Lung (tissue), 12 donors: Measurements from ENCODE around the gene P2RX1. TPM values are rescaled to one million over a fixed set of nuclear protein-coding genes. Genes with fewer than 3 reads are reported as not detected.

Source experiments
- ATAC-seq: fragments of 200-7000 bp; cut with Tn5 transposase; one replicate; pipeline ENCODE4 v1.9.1; 2020; ENCODE audit warnings: moderate number of reproducible peaks; ENCODE audit not compliant: insufficient read depth, low FRiP score
- DNase-seq, 3 donors: peaks; one replicate each; pipeline ENCODE4 v3.0.0-alpha.2; 2013 to 2017
- H3K27ac ChIP-seq, 2 donors: one replicate each; pipeline ENCODE4 v1.5.1; 2013; ENCODE audit warnings: mild to moderate bottlenecking in 2 of 2, moderate library complexity in 2 of 2, control low read depth in 1 of 2, inconsistent platforms in 1 of 2, low read depth in 1 of 2, low read length in 1 of 2
- H3K27me3 ChIP-seq, 3 donors: one replicate each; pipeline ENCODE4 v1.5.1; 2013; ENCODE audit warnings: low read length in 2 of 3; ENCODE audit not compliant: control insufficient read depth in 3 of 3, insufficient read depth in 3 of 3
- H3K36me3 ChIP-seq, 4 donors: one replicate each; pipeline ENCODE4 v1.5.1; 2013; ENCODE audit warnings: low read length in 4 of 4, mild to moderate bottlenecking in 1 of 4, moderate library complexity in 1 of 4; ENCODE audit not compliant: control insufficient read depth in 4 of 4, insufficient read depth in 4 of 4
- H3K4me1 ChIP-seq, 5 donors: one replicate each; pipeline ENCODE4 v1.5.1; 2013; ENCODE audit warnings: low read length in 5 of 5, mild to moderate bottlenecking in 2 of 5, moderate library complexity in 1 of 5; ENCODE audit not compliant: control insufficient read depth in 5 of 5, insufficient read depth in 5 of 5
- H3K4me3 ChIP-seq: one replicate; pipeline ENCODE4 v1.5.1; 2013; ENCODE audit warnings: mild to moderate bottlenecking, control low read depth, moderate library complexity
- H3K9ac ChIP-seq, 2 donors: one replicate each; pipeline ENCODE4 v1.5.1; 2013; ENCODE audit warnings: low read length in 2 of 2, control low read depth in 1 of 2; ENCODE audit not compliant: insufficient read depth in 1 of 2
- H3K9me3 ChIP-seq, 4 donors: one replicate each; pipeline ENCODE4 v1.5.1; 2013; ENCODE audit warnings: low read length in 3 of 4, mild to moderate bottlenecking in 1 of 4, moderate library complexity in 1 of 4; ENCODE audit not compliant: control insufficient read depth in 4 of 4, insufficient read depth in 3 of 4
- WGBS, 2 donors: extraction: QIAGEN DNeasy Blood & Tissue Kit; methylation state at CpG; one replicate each; pipeline ENCODE4 v1.1.7; 2013; 5-methylcytosine and 5-hydroxymethylcytosine counted together
- polyA plus RNA-seq, 2 donors: library from polyadenylated mRNA; stranded (reverse); fragments of 200-250 nt; gene quantifications; one replicate each; pipeline ENCODE4 v1.2.1, GENCODE V29; 2013
- total RNA-seq, 2 donors: library from RNA; depleted of rRNA in 1 of 2; stranded (reverse); fragments of >200 nt in 1 of 2; gene quantifications; one replicate each; pipeline ENCODE4 v1.2.1, GENCODE V29; 2014 to 2021
- TF ChIP-seq, protein P1 (sequence below): IDR thresholded peaks from 2 replicates; pipeline ENCODE4 v1.5.1; 2012; ENCODE audit warnings: mild to moderate bottlenecking; ENCODE audit errors: control extremely low read depth, extremely low read depth
- donor health status: control.
- donor health status: control.
- donor health status: Bipolar disorder and iron deficiency.
- donor health status: healthy.
- donor health status: DM: yes; HTN: yes; CAD: no.

Gene P2RX1
- total and polyA plus RNA-seq, 4 donors, result 4.6 to 16.4 (median 10.5) TPM

DNA sequence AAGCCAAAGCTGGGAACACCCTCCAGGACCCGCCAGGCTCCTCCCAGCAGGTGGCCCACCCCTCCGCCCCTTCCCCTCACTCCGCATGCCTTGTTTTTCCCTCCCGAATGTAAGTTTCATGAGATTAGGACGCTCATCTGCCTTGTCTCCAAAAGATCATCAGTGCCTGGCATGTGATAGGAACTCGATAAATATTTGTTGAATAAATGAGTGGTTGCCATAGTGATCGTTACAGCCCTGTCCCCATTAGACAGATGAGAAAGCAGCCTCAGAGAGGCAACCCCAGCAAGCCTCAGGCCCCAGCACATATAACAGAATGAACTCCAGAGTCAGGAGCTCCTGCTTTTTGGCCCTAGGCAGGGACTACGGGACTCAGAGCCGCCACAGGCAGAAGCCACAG lies 28.5 kb downstream of the P2RX1 start:
- peaks cover 0 to 6% (median 3%) of the 10 kb centered on the region in 4 donors for H3K36me3 ChIP-seq
- 69 to 78% methylated on average over 9 of the region's 9 CpGs for WGBS, 2 donors
- no peak overlapping the region for H3K9ac ChIP-seq
- TF ChIP-seq, protein P1, sequence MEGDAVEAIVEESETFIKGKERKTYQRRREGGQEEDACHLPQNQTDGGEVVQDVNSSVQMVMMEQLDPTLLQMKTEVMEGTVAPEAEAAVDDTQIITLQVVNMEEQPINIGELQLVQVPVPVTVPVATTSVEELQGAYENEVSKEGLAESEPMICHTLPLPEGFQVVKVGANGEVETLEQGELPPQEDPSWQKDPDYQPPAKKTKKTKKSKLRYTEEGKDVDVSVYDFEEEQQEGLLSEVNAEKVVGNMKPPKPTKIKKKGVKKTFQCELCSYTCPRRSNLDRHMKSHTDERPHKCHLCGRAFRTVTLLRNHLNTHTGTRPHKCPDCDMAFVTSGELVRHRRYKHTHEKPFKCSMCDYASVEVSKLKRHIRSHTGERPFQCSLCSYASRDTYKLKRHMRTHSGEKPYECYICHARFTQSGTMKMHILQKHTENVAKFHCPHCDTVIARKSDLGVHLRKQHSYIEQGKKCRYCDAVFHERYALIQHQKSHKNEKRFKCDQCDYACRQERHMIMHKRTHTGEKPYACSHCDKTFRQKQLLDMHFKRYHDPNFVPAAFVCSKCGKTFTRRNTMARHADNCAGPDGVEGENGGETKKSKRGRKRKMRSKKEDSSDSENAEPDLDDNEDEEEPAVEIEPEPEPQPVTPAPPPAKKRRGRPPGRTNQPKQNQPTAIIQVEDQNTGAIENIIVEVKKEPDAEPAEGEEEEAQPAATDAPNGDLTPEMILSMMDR, result no peak
- peak overlapping the region; percentile 36 to 40 for H3K27ac ChIP-seq
- H3K4me3 ChIP-seq, result no peak overlapping the region
- DNase-seq, result no peak
- no peaks in the 10 kb centered on the region for H3K27me3 ChIP-seq
- no peak for ATAC-seq
- no peaks in the 10 kb centered on the region for H3K9me3 ChIP-seq
- peaks cover 0 to 33% (median 13%) of the 10 kb centered on the region in 5 donors for H3K4me1 ChIP-seq

DNA sequence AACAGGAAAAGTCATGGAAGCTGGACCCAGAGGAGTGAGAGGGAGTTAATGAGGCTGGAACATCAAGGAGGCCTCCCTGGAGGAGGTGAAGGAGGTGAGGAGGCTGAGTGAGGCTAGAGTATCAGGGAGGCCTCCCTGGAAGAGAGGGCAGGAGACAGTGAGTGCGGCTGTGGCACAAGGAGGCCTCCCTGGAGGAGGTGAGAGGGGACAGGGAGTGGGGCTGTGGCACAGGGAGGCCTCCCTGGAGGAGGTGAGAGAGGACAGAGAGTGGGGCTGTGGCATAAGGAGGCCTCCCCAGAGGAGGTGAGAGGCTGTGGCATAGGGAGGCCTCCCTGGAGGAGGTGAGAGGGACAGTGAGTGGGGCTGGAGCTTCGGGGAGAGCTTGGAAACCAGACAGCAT lies 28.9 kb downstream of the P2RX1 start:
- H3K9ac ChIP-seq, result no peak overlapping the region
- no peak for ATAC-seq
- no peak for DNase-seq
- peaks cover 0 to 33% (median 13%) of the 10 kb centered on the region in 5 donors for H3K4me1 ChIP-seq
- no peaks in the 10 kb centered on the region for H3K27me3 ChIP-seq
- TF ChIP-seq, protein P1, result no peak
- 58 to 63% methylated on average over 2 of the region's 2 CpGs for WGBS, 2 donors
- peak overlapping the region in 1 of 2 donors; percentile 40 for H3K27ac ChIP-seq
- peaks cover 0 to 9% (median 3%) of the 10 kb centered on the region in 4 donors for H3K36me3 ChIP-seq
- H3K4me3 ChIP-seq, result no peak overlapping the region
- no peaks in the 10 kb centered on the region for H3K9me3 ChIP-seq

DNA sequence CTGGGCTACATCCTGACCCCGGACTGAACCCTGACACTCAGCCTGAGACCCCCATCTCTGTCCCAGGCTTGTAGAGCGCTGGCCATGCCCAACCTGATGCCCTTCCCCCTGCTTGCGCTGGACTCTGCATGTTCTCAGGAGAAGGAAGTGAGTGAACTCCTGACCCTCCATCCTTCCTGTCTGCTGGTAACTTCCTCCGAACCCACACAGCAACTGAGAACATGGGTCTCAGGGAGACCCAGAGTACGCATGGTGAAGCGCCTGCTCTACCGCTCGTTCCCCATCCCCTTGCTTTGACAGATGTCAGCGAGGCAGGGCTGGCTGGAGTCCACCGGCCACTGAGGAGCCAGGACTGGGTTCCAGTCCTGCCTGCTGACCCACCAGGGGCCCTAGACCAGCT lies 29.5 kb downstream of the P2RX1 start:
- ATAC-seq, result peak; percentile 59
- Histone ChIP-seq H3K9me3 (no peaks in the 10 kb centered on the region), H3K27ac (peak overlapping the region in 1 of 2 donors; percentile 40), H3K4me1 (peaks cover 0 to 29% (median 13%) of the 10 kb centered on the region in 5 donors), H3K36me3 (peaks cover 0 to 9% (median 3%) of the 10 kb centered on the region in 4 donors), H3K4me3 (no peak overlapping the region), H3K9ac (no peak overlapping the region), H3K27me3 (no peaks in the 10 kb centered on the region)
- TF ChIP-seq, protein P1, result no peak
- WGBS, 2 donors, result 21 to 49% methylated on average over 10 of the region's 10 CpGs
- peak in 2 of 3 donors; percentile 38 to 59 for DNase-seq

DNA sequence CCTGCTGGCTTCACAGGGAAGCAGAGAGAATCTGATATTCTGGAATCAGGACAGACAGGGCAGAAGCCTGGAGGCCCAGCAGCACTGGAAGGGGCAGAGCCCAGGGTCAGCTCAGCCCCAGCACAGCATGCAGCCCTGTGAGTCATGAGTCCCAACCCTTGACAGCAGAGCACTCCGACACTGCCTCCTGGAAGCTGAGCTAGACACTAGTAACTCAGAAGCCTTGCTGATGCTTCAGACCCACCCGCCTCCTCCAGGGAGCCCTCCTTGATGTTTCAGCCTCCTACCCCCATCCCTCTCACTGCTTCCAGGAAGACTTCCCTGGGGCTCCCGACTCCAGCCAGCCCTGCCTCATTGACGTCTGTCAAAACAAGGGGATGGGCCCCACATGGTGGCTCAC lies 30.3 kb downstream of the P2RX1 start:
- Histone ChIP-seq H3K9me3 (no peaks in the 10 kb centered on the region), H3K27me3 (no peaks in the 10 kb centered on the region), H3K9ac (no peak overlapping the region), H3K4me1 (peaks cover 0 to 22% (median 13%) of the 10 kb centered on the region in 5 donors), H3K4me3 (no peak overlapping the region), H3K27ac (no peak overlapping the region), H3K36me3 (peaks cover 0 to 12% (median 3%) of the 10 kb centered on the region in 4 donors)
- DNase-seq, result no peak
- ATAC-seq, result no peak
- WGBS, 2 donors, result 79% methylated on average over 4 of the region's 4 CpGs
- TF ChIP-seq, protein P1, result no peak
